Prostate gland (tissue), 2 donors: ENCODE measurements around the gene ANKRD40.

Source experiments
- POLR2A ChIP-seq: fragments of 450-650 bp; IDR thresholded peaks from one replicate; pipeline ENCODE4 v1.6.1; 2016; ENCODE audit warnings: antibody characterized with exemption, mild to moderate bottlenecking
- POLR2AphosphoS5 ChIP-seq: sonication (generic); formaldehyde crosslinking; IDR thresholded peaks from one replicate; pipeline ENCODE4 v1.6.1; 2017; ENCODE audit warnings: antibody characterized with exemption
- TF ChIP-seq, protein P1 (sequence below), 4 experiments: fragments of 200-600 bp in 2 of 4; fragments of 450-650 bp in 2 of 4; sonication (generic) in 2 of 4; IDR thresholded peaks; 1 replicate in 3 of 4; 2 replicates in 1 of 4; pipeline ENCODE4 v1.5.1; 2016 to 2019; ENCODE audit warnings: antibody characterized with exemption in 4 of 4, mild to moderate bottlenecking in 2 of 4, moderate library complexity in 2 of 4

DNA sequence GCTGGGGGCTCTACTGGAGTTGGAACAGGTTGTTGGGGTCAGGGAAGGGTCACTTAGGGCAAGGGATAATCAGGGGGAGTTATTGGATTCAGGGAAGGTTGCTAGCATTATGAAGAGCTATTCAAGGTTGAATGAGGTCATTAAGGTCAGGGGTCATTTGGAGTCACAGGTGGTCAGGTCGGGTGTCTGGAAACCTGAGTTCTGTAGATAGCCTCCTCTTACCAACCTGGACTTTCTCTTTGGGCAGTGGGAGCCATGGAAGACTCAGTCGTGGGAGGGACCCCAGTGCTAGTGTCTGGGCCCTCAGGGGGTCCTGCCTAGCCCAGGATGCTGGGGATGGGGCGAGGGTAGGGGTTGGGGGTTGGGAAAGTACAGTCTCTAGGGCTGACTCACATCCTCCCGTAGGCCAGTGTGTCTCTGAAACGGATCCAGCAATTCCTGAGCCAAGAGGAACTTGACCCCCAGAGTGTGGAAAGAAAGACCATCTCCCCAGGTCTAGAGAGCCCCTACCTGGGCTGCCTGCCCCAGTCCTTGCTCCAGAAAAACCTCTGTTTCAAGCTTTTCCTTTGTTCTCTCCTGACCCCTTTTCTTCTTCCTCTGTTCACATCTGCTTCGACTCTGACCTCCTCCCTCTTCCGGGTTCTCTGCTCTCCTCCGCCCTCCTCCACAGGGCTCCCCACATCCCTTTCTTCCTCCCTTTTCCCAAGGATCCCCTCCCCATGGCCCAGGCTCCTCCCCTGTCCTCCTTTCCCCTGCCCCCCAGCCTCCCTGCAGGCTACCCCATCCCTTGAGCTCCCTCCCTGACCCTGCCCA lies 39.5 kb downstream of the ANKRD40 start:
- TF ChIP-seq POLR2A (no peak), POLR2AphosphoS5 (no peak)
- TF ChIP-seq, protein P1, sequence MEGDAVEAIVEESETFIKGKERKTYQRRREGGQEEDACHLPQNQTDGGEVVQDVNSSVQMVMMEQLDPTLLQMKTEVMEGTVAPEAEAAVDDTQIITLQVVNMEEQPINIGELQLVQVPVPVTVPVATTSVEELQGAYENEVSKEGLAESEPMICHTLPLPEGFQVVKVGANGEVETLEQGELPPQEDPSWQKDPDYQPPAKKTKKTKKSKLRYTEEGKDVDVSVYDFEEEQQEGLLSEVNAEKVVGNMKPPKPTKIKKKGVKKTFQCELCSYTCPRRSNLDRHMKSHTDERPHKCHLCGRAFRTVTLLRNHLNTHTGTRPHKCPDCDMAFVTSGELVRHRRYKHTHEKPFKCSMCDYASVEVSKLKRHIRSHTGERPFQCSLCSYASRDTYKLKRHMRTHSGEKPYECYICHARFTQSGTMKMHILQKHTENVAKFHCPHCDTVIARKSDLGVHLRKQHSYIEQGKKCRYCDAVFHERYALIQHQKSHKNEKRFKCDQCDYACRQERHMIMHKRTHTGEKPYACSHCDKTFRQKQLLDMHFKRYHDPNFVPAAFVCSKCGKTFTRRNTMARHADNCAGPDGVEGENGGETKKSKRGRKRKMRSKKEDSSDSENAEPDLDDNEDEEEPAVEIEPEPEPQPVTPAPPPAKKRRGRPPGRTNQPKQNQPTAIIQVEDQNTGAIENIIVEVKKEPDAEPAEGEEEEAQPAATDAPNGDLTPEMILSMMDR (IDR thresholded peaks at IDR 0.05): no peak
